ENCODE measurements around the gene PRORP. TPM values are rescaled to one million over a fixed set of nuclear protein-coding genes. Genes with fewer than 3 reads are reported as not detected.

Gene PRORP
- total and polyA plus RNA-seq, 2 experiments from 2014 or later = 28.8 to 50.4 TPM

DNA sequence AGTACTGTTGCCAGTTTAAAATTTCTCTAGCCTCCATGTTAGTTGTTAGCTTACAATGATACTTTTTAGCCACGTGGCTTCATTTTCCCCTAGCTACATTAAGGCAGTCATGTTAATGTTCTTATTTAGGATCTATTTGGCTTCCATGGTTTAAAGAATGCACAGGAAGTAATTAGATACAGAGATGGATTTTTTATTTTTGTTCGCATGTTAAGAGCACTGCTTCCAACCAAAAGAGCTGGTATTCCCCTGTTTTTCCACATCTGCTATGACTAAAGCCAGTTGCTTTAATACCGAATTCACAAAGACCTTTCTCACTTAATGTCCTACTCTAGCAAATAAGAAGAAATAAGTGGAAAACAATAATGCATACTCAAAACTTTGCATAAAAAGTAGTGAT lies 45.1 kb downstream of the PRORP start (continued):
- TF ChIP-seq, protein P1, sequence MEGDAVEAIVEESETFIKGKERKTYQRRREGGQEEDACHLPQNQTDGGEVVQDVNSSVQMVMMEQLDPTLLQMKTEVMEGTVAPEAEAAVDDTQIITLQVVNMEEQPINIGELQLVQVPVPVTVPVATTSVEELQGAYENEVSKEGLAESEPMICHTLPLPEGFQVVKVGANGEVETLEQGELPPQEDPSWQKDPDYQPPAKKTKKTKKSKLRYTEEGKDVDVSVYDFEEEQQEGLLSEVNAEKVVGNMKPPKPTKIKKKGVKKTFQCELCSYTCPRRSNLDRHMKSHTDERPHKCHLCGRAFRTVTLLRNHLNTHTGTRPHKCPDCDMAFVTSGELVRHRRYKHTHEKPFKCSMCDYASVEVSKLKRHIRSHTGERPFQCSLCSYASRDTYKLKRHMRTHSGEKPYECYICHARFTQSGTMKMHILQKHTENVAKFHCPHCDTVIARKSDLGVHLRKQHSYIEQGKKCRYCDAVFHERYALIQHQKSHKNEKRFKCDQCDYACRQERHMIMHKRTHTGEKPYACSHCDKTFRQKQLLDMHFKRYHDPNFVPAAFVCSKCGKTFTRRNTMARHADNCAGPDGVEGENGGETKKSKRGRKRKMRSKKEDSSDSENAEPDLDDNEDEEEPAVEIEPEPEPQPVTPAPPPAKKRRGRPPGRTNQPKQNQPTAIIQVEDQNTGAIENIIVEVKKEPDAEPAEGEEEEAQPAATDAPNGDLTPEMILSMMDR (conservative IDR thresholded peaks at IDR 0.05; ENCODE audit: low read depth in 2 of 2) = no peak

Other genes with a start within 250 kb of the PRORP start
- gene BAZ1A, start 247.2 kb upstream of the PRORP start, total RNA-seq (2014; rRNA removed; shearing (Covaris generic)) = 21.8 and 24.2 TPM in 2 replicates
- 24.1 and 26.8 TPM in 2 replicates for gene BAZ1A, start 247.2 kb upstream of the PRORP start, polyA plus RNA-seq (2016; fragmentation: Nextera tagmentation; extraction: Ambion mirVana)
- 61.6 and 77.5 TPM in 2 replicates for gene SRP54, start 139.6 kb upstream of the PRORP start, total RNA-seq (2014; rRNA removed; shearing (Covaris generic))
- 53.4 and 60.4 TPM in 2 replicates for gene SRP54, start 139.6 kb upstream of the PRORP start, polyA plus RNA-seq (2016; fragmentation: Nextera tagmentation; extraction: Ambion mirVana)
- 21.0 and 22.8 TPM in 2 replicates for gene FAM177A1, start 76.3 kb upstream of the PRORP start, total RNA-seq (2014; rRNA removed; shearing (Covaris generic))
- gene FAM177A1, start 76.3 kb upstream of the PRORP start, polyA plus RNA-seq (2016; fragmentation: Nextera tagmentation; extraction: Ambion mirVana) = 72.5 and 74.9 TPM in 2 replicates
- 35.9 and 40.0 TPM in 2 replicates for gene PPP2R3C, start 562 bp upstream of the PRORP start, total RNA-seq (2014; rRNA removed; shearing (Covaris generic))
- 37.6 and 43.0 TPM in 2 replicates for gene PPP2R3C, start 562 bp upstream of the PRORP start, polyA plus RNA-seq (2016; fragmentation: Nextera tagmentation; extraction: Ambion mirVana)
- 216 and 223 TPM in 2 replicates for gene PSMA6, start 169.8 kb downstream of the PRORP start, total RNA-seq (2014; rRNA removed; shearing (Covaris generic))
- gene PSMA6, start 169.8 kb downstream of the PRORP start, polyA plus RNA-seq (2016; fragmentation: Nextera tagmentation; extraction: Ambion mirVana) = 296 and 300 TPM in 2 replicates